H1 (cell line): ENCODE results near the gene SPOCK2. TPM values are rescaled to one million over a fixed set of nuclear protein-coding genes. Genes with fewer than 3 reads are reported as not detected.

Experiments used
- CTCF ChIA-PET: fragments of 300-600 bp; sonication (Branson Sonifier 250); formaldehyde crosslinking; loops from one replicate; lab custom pipeline; 2021; ENCODE audit not compliant: partially characterized antibody; lab: Charles Lee
- POLR2A ChIA-PET: fragments of 300-600 bp; sonication (Branson Sonifier 250); formaldehyde crosslinking; loops from one replicate; lab custom pipeline; 2021; ENCODE audit warnings: inconsistent platforms; ENCODE audit not compliant: partially characterized antibody; lab: Charles Lee
- DNase-seq, 2 experiments: peaks; one replicate each; pipeline versions ENCODE4 v3.0.0 to v3.0.0-alpha.2; 2010 to 2022; ENCODE audit warnings: low spot score in 2 of 2, low read depth in 1 of 2, mixed read lengths in 1 of 2
- FAIRE-seq: peaks from 2 replicates; lab custom pipeline; 2011; peaks lifted over from hg19 to GRCh38; lab: Jason Lieb, UNC
- H2AFZ ChIP-seq: 2 replicates; pipeline ENCODE4 v1.8.1; 2012; ENCODE audit warnings: low read length, inconsistent platforms
- H2AK5ac ChIP-seq: 2 replicates; pipeline ENCODE4 v1.6.1; 2013; ENCODE audit warnings: low read depth, low read length
- H2BK120ac ChIP-seq: replicated peaks from 2 replicates; pipeline ENCODE3; 2013; ENCODE audit warnings: low read depth, low read length, inconsistent platforms
- H2BK12ac ChIP-seq: 2 replicates; pipeline ENCODE4 v1.6.1; 2013; ENCODE audit warnings: low read depth, low read length
- H2BK15ac ChIP-seq: 2 replicates; pipeline ENCODE4 v1.6.1; 2013; ENCODE audit warnings: low read length
- H2BK20ac ChIP-seq: 2 replicates; pipeline ENCODE4 v1.6.1; 2013; ENCODE audit warnings: low read length
- H2BK5ac ChIP-seq: 2 replicates; pipeline ENCODE4 v1.6.1; 2013; ENCODE audit warnings: low read depth, low read length
- H3K14ac ChIP-seq: 2 replicates; pipeline ENCODE4 v1.6.1; 2013; ENCODE audit warnings: inconsistent platforms; ENCODE audit not compliant: insufficient read length
- H3K18ac ChIP-seq: 2 replicates; pipeline ENCODE4 v1.6.1; 2013; ENCODE audit warnings: low read length; ENCODE audit errors: extremely low read depth
- H3K23ac ChIP-seq: 2 replicates; pipeline ENCODE4 v1.6.1; 2013; ENCODE audit warnings: inconsistent platforms; ENCODE audit not compliant: insufficient read length
- H3K23me2 ChIP-seq: 2 replicates; pipeline ENCODE4 v1.6.1; 2013; ENCODE audit warnings: low read depth, low read length
- H3K27ac ChIP-seq: 2 replicates; pipeline ENCODE4 v1.6.1; 2011; ENCODE audit warnings: low read depth, low read length, inconsistent platforms
- H3K27me3 ChIP-seq, 4 experiments: replicated peaks in 1 of 4; 1 replicate in 1 of 4; 2 replicates in 3 of 4; pipeline versions ENCODE4 v1.6.1 to v1.8.1; 2011 to 2013; ENCODE audit warnings: low read length in 3 of 4, mild to moderate bottlenecking in 3 of 4, inconsistent platforms in 2 of 4, mixed read lengths in 2 of 4, moderate library complexity in 1 of 4; ENCODE audit not compliant: control insufficient read depth in 3 of 4, insufficient read depth in 3 of 4; ENCODE audit errors: extremely low read depth in 1 of 4
- H3K36me3 ChIP-seq, 4 experiments: 2 replicates each; pipeline versions ENCODE4 v1.6.1 to v1.8.1; 2011 to 2013; ENCODE audit warnings: mild to moderate bottlenecking in 4 of 4, low read length in 3 of 4, moderate library complexity in 2 of 4, control low read depth in 1 of 4, inconsistent platforms in 1 of 4; ENCODE audit not compliant: insufficient read depth in 4 of 4, control insufficient read depth in 2 of 4
- H3K4ac ChIP-seq: replicated peaks from 2 replicates; pipeline ENCODE3; 2013; ENCODE audit warnings: low read length, low read depth, mixed read lengths, inconsistent platforms; ENCODE audit not compliant: insufficient read length
- H3K4me1 ChIP-seq, 4 experiments: replicated peaks in 1 of 4; 1 replicate in 1 of 4; 2 replicates in 3 of 4; pipeline versions ENCODE4 v1.6.1 to v1.8.1; 2011 to 2013; ENCODE audit warnings: low read length in 3 of 4, inconsistent platforms in 2 of 4, mixed read lengths in 1 of 4; ENCODE audit not compliant: insufficient read depth in 4 of 4, control insufficient read depth in 3 of 4
- H3K4me2 ChIP-seq, 2 experiments: 2 replicates each; pipeline versions ENCODE4 v1.6.1 to v1.8.1; 2011 to 2013; ENCODE audit warnings: low read depth in 2 of 2, low read length in 2 of 2, control low read depth in 1 of 2, inconsistent platforms in 1 of 2, mild to moderate bottlenecking in 1 of 2; ENCODE audit not compliant: insufficient read depth in 1 of 2
- H3K4me3 ChIP-seq, 4 experiments: fragments of 200-600, 300-600 bp in 1 of 4; sonication (generic), shearing (Covaris generic), sonication (Bioruptor Twin) in 1 of 4; 2 replicates each; pipeline versions ENCODE4 v1.5.1 to v1.8.1; 2011 to 2016; ENCODE audit warnings: low read length in 4 of 4, low read depth in 3 of 4, control low read depth in 2 of 4, inconsistent platforms in 2 of 4, mild to moderate bottlenecking in 2 of 4, mixed read lengths in 1 of 4, moderate library complexity in 1 of 4; ENCODE audit not compliant: insufficient read depth in 2 of 4; ENCODE audit errors: extremely low read depth in 1 of 4
- H3K56ac ChIP-seq: replicated peaks from 2 replicates; pipeline ENCODE3; 2013; ENCODE audit warnings: low read depth, mild to moderate bottlenecking, mixed read lengths, low read length, inconsistent platforms; ENCODE audit not compliant: insufficient read length
- H3K79me1 ChIP-seq: 2 replicates; pipeline ENCODE4 v1.6.1; 2013; ENCODE audit warnings: low read depth, low read length, control low read depth
- H3K79me2 ChIP-seq, 2 experiments: 2 replicates each; pipeline versions ENCODE4 v1.6.1 to v1.8.1; 2012 to 2013; ENCODE audit warnings: low read length in 2 of 2, mild to moderate bottlenecking in 2 of 2, inconsistent platforms in 1 of 2; ENCODE audit not compliant: insufficient read depth in 2 of 2, control insufficient read depth in 1 of 2
- H3K9ac ChIP-seq, 4 experiments: replicated peaks in 1 of 4; 1 replicate in 1 of 4; 2 replicates in 3 of 4; pipeline versions ENCODE4 v1.6.1 to v1.8.1; 2011 to 2013; ENCODE audit warnings: low read depth in 3 of 4, low read length in 3 of 4, control low read depth in 2 of 4, mild to moderate bottlenecking in 2 of 4, moderate library complexity in 2 of 4, inconsistent platforms in 1 of 4; ENCODE audit errors: extremely low read depth in 1 of 4
- H3K9me3 ChIP-seq, 2 experiments: 2 replicates each; pipeline versions ENCODE4 v1.6.1 to v1.8.1; 2012 to 2013; ENCODE audit warnings: mild to moderate bottlenecking in 2 of 2, moderate library complexity in 2 of 2, control low read depth in 1 of 2, inconsistent platforms in 1 of 2, low read depth in 1 of 2, low read length in 1 of 2, mixed read lengths in 1 of 2; ENCODE audit not compliant: insufficient read depth in 2 of 2
- H4K20me1 ChIP-seq, 2 experiments: replicated peaks in 1 of 2; 2 replicates each; pipeline versions ENCODE3 to v1.8.1; 2011 to 2013; ENCODE audit warnings: inconsistent platforms in 2 of 2, low read length in 2 of 2, mild to moderate bottlenecking in 1 of 2; ENCODE audit not compliant: insufficient read depth in 2 of 2, control insufficient read depth in 1 of 2
- H4K5ac ChIP-seq: 2 replicates; pipeline ENCODE4 v1.6.1; 2013; ENCODE audit warnings: low read length, low read depth, mixed read lengths, inconsistent platforms; ENCODE audit not compliant: insufficient read length
- H4K8ac ChIP-seq: 2 replicates; pipeline ENCODE4 v1.8.0; 2013; ENCODE audit warnings: mild to moderate bottlenecking, moderate library complexity, low read length, inconsistent platforms; ENCODE audit not compliant: insufficient read depth; ENCODE audit errors: extremely low read depth
- H4K91ac ChIP-seq: replicated peaks from 2 replicates; pipeline ENCODE3; 2013; ENCODE audit warnings: low read length, mixed read lengths, inconsistent platforms; ENCODE audit not compliant: insufficient read length
- CBX5 ChIP-seq: fragments of 300-800, 300-1000 bp; sonication (generic); IDR thresholded peaks from 2 replicates; pipeline ENCODE4 v1.7.1; 2016; ENCODE audit warnings: antibody characterized with exemption, low read length, low read depth
- RAD21 ChIP-seq, 2 experiments: IDR thresholded peaks in 1 of 2; conservative IDR thresholded peaks in 1 of 2; 2 replicates each; pipeline ENCODE4 v1.6.1; 2011; ENCODE audit warnings: low read depth in 2 of 2, low read length in 2 of 2, improper control_type of control experiment in 1 of 2, inconsistent platforms in 1 of 2, mild to moderate bottlenecking in 1 of 2, moderate library complexity in 1 of 2
- SP4 ChIP-seq: IDR thresholded peaks from 2 replicates; pipeline ENCODE4 v1.6.1; 2012; ENCODE audit warnings: low read length, inconsistent platforms
- TCF12 ChIP-seq: IDR thresholded peaks from 2 replicates; pipeline ENCODE4 v1.6.1; 2011; ENCODE audit warnings: low read depth, mild to moderate bottlenecking, low read length
- ZNF274 ChIP-seq: IDR thresholded peaks from 2 replicates; pipeline ENCODE4 v1.7.0; 2012; ENCODE audit warnings: low read length, borderline replicate concordance; ENCODE audit errors: extremely low read depth
- WGBS, 2 experiments: shearing (Covaris generic) in 1 of 2; methylation state at CpG; one replicate each; pipeline versions ENCODE4 v1.1.6 to v1.1.7; 2013 to 2015; ENCODE audit warnings: low lambda C conversion rate in 2 of 2, mixed read lengths in 2 of 2, inconsistent platforms in 1 of 2, low coverage in 1 of 2, missing lambda C conversion rate in 1 of 2; ENCODE audit not compliant: insufficient replicate concordance in 2 of 2, insufficient coverage in 1 of 2, insufficient read length in 1 of 2; ENCODE audit errors: extremely low coverage in 1 of 2, missing lambda C conversion rate in 1 of 2; 5-methylcytosine and 5-hydroxymethylcytosine counted together
- polyA plus RNA-seq, 7 experiments: library from polyadenylated mRNA; depleted of rRNA in 3 of 7; stranded (reverse) in 5 of 7; unstranded in 2 of 7; fragments of >200 nt in 5 of 7; fragments of 200-250 nt in 2 of 7; gene quantifications; 1 replicate in 5 of 7; 2 replicates in 1 of 7; 4 replicates in 1 of 7; pipeline versions ENCODE4 v1.2.1 to v1.2.3, GENCODE V29; 2011 to 2013; ENCODE audit warnings: missing spikeins in 2 of 7, mixed read lengths in 2 of 7
- total RNA-seq: library from RNA; stranded (reverse); fragmentation: NEBNext Ultra II Directional; extraction: Animal tissue kit (Norgen Biotek cat#: 25700); gene quantifications from 2 replicates; pipeline ENCODE4 v1.2.1, GENCODE V29; 2021
- TF ChIP-seq, protein P1 (sequence below): IDR thresholded peaks from 2 replicates; pipeline ENCODE4 v1.6.1; 2011; ENCODE audit warnings: low read depth, mild to moderate bottlenecking, low read length; ENCODE audit not compliant: insufficient read depth
- TF ChIP-seq, protein P2 (sequence below): IDR thresholded peaks from 2 replicates; pipeline ENCODE4 v1.6.1; 2011; ENCODE audit warnings: low read length, improper control_type of control experiment
- TF ChIP-seq, protein P3 (sequence below), 3 experiments: IDR thresholded peaks; 1 replicate in 2 of 3; 2 replicates in 1 of 3; pipeline versions ENCODE4 v1.5.1 to v1.6.1; 2011; ENCODE audit warnings: low read length in 3 of 3, mild to moderate bottlenecking in 3 of 3, inconsistent platforms in 2 of 3, low read depth in 1 of 3, moderate library complexity in 1 of 3; ENCODE audit not compliant: insufficient read depth in 1 of 3; ENCODE audit errors: control extremely low read depth in 1 of 3

SPOCK2 gene
- total and polyA plus RNA-seq, 2 of the 8 experiments (the other 6 are each of a cell fraction or from before 2014, with no cell fraction given): 1.5 to 1.9 TPM

DNA sequence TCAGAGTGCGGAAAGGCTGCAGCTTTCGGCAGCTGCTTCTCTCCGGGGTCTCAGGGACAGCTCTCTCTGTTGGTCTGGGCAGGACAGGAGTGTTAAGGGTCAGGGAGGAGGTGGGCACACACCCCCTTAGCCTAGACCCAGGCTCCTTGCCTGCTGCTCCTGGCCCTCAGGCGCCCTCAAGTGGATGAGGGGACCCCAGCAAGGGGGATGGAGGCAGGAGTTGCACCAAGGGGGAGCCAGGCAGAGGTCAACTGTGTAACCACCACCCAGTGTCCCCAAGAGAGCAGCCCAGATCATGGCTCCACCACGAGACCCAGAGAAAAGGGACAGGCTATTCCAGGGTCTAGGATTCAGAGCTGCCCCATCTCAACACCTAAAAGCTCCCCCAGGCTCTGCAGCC is 26.9 kb downstream of the SPOCK2 start:
- H2AK5ac ChIP-seq: no peak overlapping the region
- no peak overlapping the region for H2AFZ ChIP-seq
- FAIRE-seq: no peak
- TF ChIP-seq SP4 (no peak), ZNF274 (no peak), TCF12 (no peak), RAD21 (IDR thresholded peaks at IDR 0.05 in 1 of 2, conservative IDR thresholded peaks at IDR 0.05 in 1 of 2; ENCODE audit: low read depth in 2 of 2, low read length in 2 of 2) (peak; percentile 64 to 74), CBX5 (no peak)
- TF ChIP-seq, protein P1, sequence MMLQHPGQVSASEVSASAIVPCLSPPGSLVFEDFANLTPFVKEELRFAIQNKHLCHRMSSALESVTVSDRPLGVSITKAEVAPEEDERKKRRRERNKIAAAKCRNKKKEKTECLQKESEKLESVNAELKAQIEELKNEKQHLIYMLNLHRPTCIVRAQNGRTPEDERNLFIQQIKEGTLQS: no peak
- TF ChIP-seq, protein P2, sequence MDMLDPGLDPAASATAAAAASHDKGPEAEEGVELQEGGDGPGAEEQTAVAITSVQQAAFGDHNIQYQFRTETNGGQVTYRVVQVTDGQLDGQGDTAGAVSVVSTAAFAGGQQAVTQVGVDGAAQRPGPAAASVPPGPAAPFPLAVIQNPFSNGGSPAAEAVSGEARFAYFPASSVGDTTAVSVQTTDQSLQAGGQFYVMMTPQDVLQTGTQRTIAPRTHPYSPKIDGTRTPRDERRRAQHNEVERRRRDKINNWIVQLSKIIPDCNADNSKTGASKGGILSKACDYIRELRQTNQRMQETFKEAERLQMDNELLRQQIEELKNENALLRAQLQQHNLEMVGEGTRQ: no peak
- TF ChIP-seq, protein P3, sequence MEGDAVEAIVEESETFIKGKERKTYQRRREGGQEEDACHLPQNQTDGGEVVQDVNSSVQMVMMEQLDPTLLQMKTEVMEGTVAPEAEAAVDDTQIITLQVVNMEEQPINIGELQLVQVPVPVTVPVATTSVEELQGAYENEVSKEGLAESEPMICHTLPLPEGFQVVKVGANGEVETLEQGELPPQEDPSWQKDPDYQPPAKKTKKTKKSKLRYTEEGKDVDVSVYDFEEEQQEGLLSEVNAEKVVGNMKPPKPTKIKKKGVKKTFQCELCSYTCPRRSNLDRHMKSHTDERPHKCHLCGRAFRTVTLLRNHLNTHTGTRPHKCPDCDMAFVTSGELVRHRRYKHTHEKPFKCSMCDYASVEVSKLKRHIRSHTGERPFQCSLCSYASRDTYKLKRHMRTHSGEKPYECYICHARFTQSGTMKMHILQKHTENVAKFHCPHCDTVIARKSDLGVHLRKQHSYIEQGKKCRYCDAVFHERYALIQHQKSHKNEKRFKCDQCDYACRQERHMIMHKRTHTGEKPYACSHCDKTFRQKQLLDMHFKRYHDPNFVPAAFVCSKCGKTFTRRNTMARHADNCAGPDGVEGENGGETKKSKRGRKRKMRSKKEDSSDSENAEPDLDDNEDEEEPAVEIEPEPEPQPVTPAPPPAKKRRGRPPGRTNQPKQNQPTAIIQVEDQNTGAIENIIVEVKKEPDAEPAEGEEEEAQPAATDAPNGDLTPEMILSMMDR (IDR thresholded peaks at IDR 0.05; ENCODE audit: control extremely low read depth in 1 of 3, insufficient read depth in 1 of 3, low read depth in 1 of 3, low read length in 3 of 3): peak; percentile 70 to 76 (median 71)

More for the DNA sequence above, 26.9 kb downstream of the SPOCK2 start:
- Histone ChIP-seq H4K8ac (no peak overlapping the region; the same call in 1 of the 2 replicates), H3K79me2 (no peaks in the 10 kb centered on the region), H3K79me1 (no peaks in the 10 kb centered on the region), H3K4me1 (peaks cover 0 to 9% (median 7%) of the 10 kb centered on the region in 4 experiments; a peak in 4 of 7 replicates), H2BK5ac (0 out of 2 replicates have a peak overlapping the region, but pooled peaks have one; percentile 18), H4K5ac (no peak overlapping the region), H3K9ac (no peak overlapping the region), H4K91ac (no peak overlapping the region), H3K23me2 (no peaks in the 10 kb centered on the region), H3K56ac (no peak overlapping the region), H4K20me1 (peaks cover 0 to 3% of the 10 kb centered on the region in 2 experiments), H2BK120ac (no peak overlapping the region), H3K4me3 (no peak overlapping the region), H2BK12ac (peak overlapping the region; percentile 60; the same call in 1 of the 2 replicates), H3K9me3 (no peaks in the 10 kb centered on the region), H3K4ac (peak overlapping the region; percentile 50), H3K14ac (no peak overlapping the region), H3K27ac (no peak overlapping the region), H2BK20ac (no peak overlapping the region), H3K18ac (no peak overlapping the region), H2BK15ac (peak overlapping the region; percentile 46; the same call in 1 of the 2 replicates), H3K27me3 (no peaks in the 10 kb centered on the region), H3K4me2 (no peak overlapping the region), H3K23ac (no peak overlapping the region), H3K36me3 (no peaks in the 10 kb centered on the region)
- peak in 1 of 2 experiments; percentile 71 for DNase-seq
- POLR2A ChIA-PET: interaction anchor here (2.0 kb wide), 1 partner anchor 211 kb away, joined by 5 read pairs; the partner anchor contains the start of gene DDIT4
- 70% methylated on average over 5 of the region's 5 CpGs; no CpG with 5 or more reads in 1 of the 2 experiments for WGBS, 2 experiments
- CTCF ChIA-PET: interaction anchor here (0.6 to 8.2 kb wide), 25 partner anchors 9 to 1256 kb away, joined by 3 to 77 read pairs (median 4); partner anchors contain the start of gene SPOCK2
